ENCODE results near the gene NOTCH2. TPM values are rescaled to one million over a fixed set of nuclear protein-coding genes. Genes with fewer than 3 reads are reported as not detected.

NOTCH2 gene
- total and polyA plus RNA-seq, 7 experiments from 2014 or later = 25.4 to 143 (median 71.0) TPM

- H3K27ac ChIP-seq (ENCODE audit: low read depth, low read length) = no peak overlapping the region
- no peak for ATAC-seq
- Mint-ChIP-seq H3K4me3 (no peak overlapping the region), H3K27me3 (no peaks in the 10 kb centered on the region), H3K27ac (peak overlapping the region in 4 of 9 donors; percentile 19 to 58 (median 32)), H3K9me3 (no peaks in the 10 kb centered on the region), H3K36me3 (peaks cover 35 to 87% (median 84%) of the 10 kb centered on the region in 5 donors), H3K4me1 (no peaks in the 10 kb centered on the region)
- no peaks in the 10 kb centered on the region for H3K9me3 ChIP-seq (ENCODE audit: control insufficient read depth in 2 of 3, low read length in 3 of 3)
- no peak for DNase-seq
- no peaks in the 10 kb centered on the region for H3K27me3 ChIP-seq (ENCODE audit: control insufficient read depth in 2 of 2, insufficient read depth in 2 of 2, low read length in 2 of 2)
- H3K36me3 ChIP-seq (ENCODE audit: control insufficient read depth in 2 of 3, insufficient read depth in 3 of 3, low read length in 3 of 3) = peaks cover 11 to 77% (median 12%) of the 10 kb centered on the region in 3 experiments
- ChIA-PET POLR2A (no interaction called here), CTCF (interaction anchor here (0.8 kb wide), 1 partner anchor 10 kb away, joined by 3 read pairs; no protein-coding TSS in a partner anchor)
- no peak overlapping the region for H3K4me3 ChIP-seq (ENCODE audit: low read length)
- intact Hi-C loops (cut with micrococcal nuclease) = no loop called here
- H3K4me1 ChIP-seq (ENCODE audit: control insufficient read depth in 2 of 2, insufficient read depth in 2 of 2, low read length in 2 of 2) = no peaks in the 10 kb centered on the region
Measured at GRCh38 chr1:119917304-119918055, 152.0 kb downstream of the NOTCH2 start.

GRCh38 chr1:119915517-119915916, 153.9 kb downstream of the NOTCH2 start:
- intact Hi-C loops (cut with micrococcal nuclease) = no loop called here
- peaks cover 26 to 79% (median 67%) of the 10 kb centered on the region in 5 donors for H3K36me3 Mint-ChIP-seq

GRCh38 chr1:119914071-119914470, 155.4 kb downstream of the NOTCH2 start:
- H3K27me3 Mint-ChIP-seq = no peaks in the 10 kb centered on the region
- Histone ChIP-seq H3K4me1 (ENCODE audit: control insufficient read depth in 2 of 2, insufficient read depth in 2 of 2, low read length in 2 of 2) (no peaks in the 10 kb centered on the region), H3K4me3 (ENCODE audit: low read length) (no peak overlapping the region), H3K27me3 (ENCODE audit: control insufficient read depth in 2 of 2, insufficient read depth in 2 of 2, low read length in 2 of 2) (no peaks in the 10 kb centered on the region), H3K27ac (ENCODE audit: low read depth, low read length) (no peak overlapping the region), H3K9me3 (ENCODE audit: control insufficient read depth in 2 of 3, low read length in 3 of 3) (no peaks in the 10 kb centered on the region), H3K36me3 (ENCODE audit: control insufficient read depth in 2 of 3, insufficient read depth in 3 of 3, low read length in 3 of 3) (peaks cover 6 to 44% (median 12%) of the 10 kb centered on the region in 3 experiments)
- DNase-seq (no peak), ATAC-seq (no peak)
- POLR2A ChIA-PET = no interaction called here
- intact Hi-C loops (cut with micrococcal nuclease) = no loop called here
- H3K36me3 Mint-ChIP-seq = peaks cover 24 to 66% (median 58%) of the 10 kb centered on the region in 5 donors
- H3K4me3 Mint-ChIP-seq = no peak overlapping the region
- H3K4me1 Mint-ChIP-seq = peaks cover 0 to 6% (median 0%) of the 10 kb centered on the region in 7 donors
- H3K9me3 Mint-ChIP-seq = no peaks in the 10 kb centered on the region
- CTCF ChIA-PET = no interaction called here
- peak overlapping the region in 1 of 9 donors; percentile 20 for H3K27ac Mint-ChIP-seq

More at GRCh38 chr1:119915517-119915916, 153.9 kb downstream of the NOTCH2 start:
- ChIA-PET POLR2A (no interaction called here), CTCF (no interaction called here)
- ATAC-seq = peak; percentile 16
- Mint-ChIP-seq H3K9me3 (no peaks in the 10 kb centered on the region), H3K4me3 (no peak overlapping the region), H3K4me1 (peaks cover 0 to 4% (median 0%) of the 10 kb centered on the region in 7 donors), H3K27me3 (no peaks in the 10 kb centered on the region), H3K27ac (no peak overlapping the region)
- DNase-seq = no peak
- H3K9me3 ChIP-seq (ENCODE audit: control insufficient read depth in 2 of 3, low read length in 3 of 3) = no peaks in the 10 kb centered on the region
- peaks cover 6 to 57% (median 12%) of the 10 kb centered on the region in 3 experiments for H3K36me3 ChIP-seq (ENCODE audit: control insufficient read depth in 2 of 3, insufficient read depth in 3 of 3, low read length in 3 of 3)
- no peaks in the 10 kb centered on the region for H3K27me3 ChIP-seq (ENCODE audit: control insufficient read depth in 2 of 2, insufficient read depth in 2 of 2, low read length in 2 of 2)
- H3K27ac ChIP-seq (ENCODE audit: low read depth, low read length) = no peak overlapping the region
- H3K4me3 ChIP-seq (ENCODE audit: low read length) = no peak overlapping the region
- no peaks in the 10 kb centered on the region for H3K4me1 ChIP-seq (ENCODE audit: control insufficient read depth in 2 of 2, insufficient read depth in 2 of 2, low read length in 2 of 2)

GRCh38 chr1:119912963-119913362, 156.5 kb downstream of the NOTCH2 start:
- no peaks in the 10 kb centered on the region for H3K27me3 ChIP-seq (ENCODE audit: control insufficient read depth in 2 of 2, insufficient read depth in 2 of 2, low read length in 2 of 2)
- H3K4me3 ChIP-seq (ENCODE audit: low read length) = no peak overlapping the region
- H3K4me1 ChIP-seq (ENCODE audit: control insufficient read depth in 2 of 2, insufficient read depth in 2 of 2, low read length in 2 of 2) = no peaks in the 10 kb centered on the region
- CTCF ChIA-PET = no interaction called here
- no peaks in the 10 kb centered on the region for H3K9me3 ChIP-seq (ENCODE audit: control insufficient read depth in 2 of 3, low read length in 3 of 3)
- ATAC-seq = no peak
- peaks cover 6 to 33% (median 12%) of the 10 kb centered on the region in 3 experiments for H3K36me3 ChIP-seq (ENCODE audit: control insufficient read depth in 2 of 3, insufficient read depth in 3 of 3, low read length in 3 of 3)
- H3K27ac ChIP-seq (ENCODE audit: low read depth, low read length) = no peak overlapping the region
- H3K27me3 Mint-ChIP-seq = no peaks in the 10 kb centered on the region
- no peak overlapping the region for H3K4me3 Mint-ChIP-seq
- POLR2A ChIA-PET = no interaction called here
- no peak overlapping the region for H3K27ac Mint-ChIP-seq
- H3K4me1 Mint-ChIP-seq = peaks cover 0 to 6% (median 0%) of the 10 kb centered on the region in 7 donors
- no peaks in the 10 kb centered on the region for H3K9me3 Mint-ChIP-seq
- no peak for DNase-seq
- intact Hi-C loops (cut with micrococcal nuclease) = no loop called here
- H3K36me3 Mint-ChIP-seq = peaks cover 19 to 57% (median 49%) of the 10 kb centered on the region in 5 donors

- H3K27ac ChIP-seq (ENCODE audit: low read depth, low read length) = no peak overlapping the region
- no peaks in the 10 kb centered on the region for H3K27me3 ChIP-seq (ENCODE audit: control insufficient read depth in 2 of 2, insufficient read depth in 2 of 2, low read length in 2 of 2)
- H3K36me3 ChIP-seq (ENCODE audit: control insufficient read depth in 2 of 3, insufficient read depth in 3 of 3, low read length in 3 of 3) = peaks cover 6 to 21% (median 7%) of the 10 kb centered on the region in 3 experiments
- H3K27ac Mint-ChIP-seq = no peak overlapping the region
- no peaks in the 10 kb centered on the region for H3K9me3 ChIP-seq (ENCODE audit: control insufficient read depth in 2 of 3, low read length in 3 of 3)
- no peaks in the 10 kb centered on the region for H3K4me1 ChIP-seq (ENCODE audit: control insufficient read depth in 2 of 2, insufficient read depth in 2 of 2, low read length in 2 of 2)
- no peak overlapping the region for H3K4me3 ChIP-seq (ENCODE audit: low read length)
- ChIA-PET POLR2A (no interaction called here), CTCF (no interaction called here)
- DNase-seq (no peak), ATAC-seq (no peak)
- no peaks in the 10 kb centered on the region for H3K9me3 Mint-ChIP-seq
- H3K36me3 Mint-ChIP-seq = peaks cover 19 to 46% (median 45%) of the 10 kb centered on the region in 5 donors
- H3K27me3 Mint-ChIP-seq = peaks cover 0 to under 1% (median 0%) of the 10 kb centered on the region in 5 donors
- no peak overlapping the region for H3K4me3 Mint-ChIP-seq
- intact Hi-C loops (cut with micrococcal nuclease) = no loop called here
- peaks cover 0 to 6% (median 0%) of the 10 kb centered on the region in 7 donors for H3K4me1 Mint-ChIP-seq
Measured at GRCh38 chr1:119911775-119912174, 157.7 kb downstream of the NOTCH2 start.

- Mint-ChIP-seq H3K36me3 (peaks cover 16 to 41% (median 38%) of the 10 kb centered on the region in 5 donors), H3K27ac (no peak overlapping the region), H3K27me3 (peaks cover 0 to 9% (median 3%) of the 10 kb centered on the region in 5 donors), H3K4me3 (no peak overlapping the region), H3K4me1 (peaks cover 0 to 6% (median 0%) of the 10 kb centered on the region in 7 donors), H3K9me3 (peaks cover 0 to 6% (median 5%) of the 10 kb centered on the region in 11 donors)
- no peak overlapping the region for H3K4me3 ChIP-seq (ENCODE audit: low read length)
- DNase-seq (no peak), ATAC-seq (no peak)
- H3K27me3 ChIP-seq (ENCODE audit: control insufficient read depth in 2 of 2, insufficient read depth in 2 of 2, low read length in 2 of 2) = no peaks in the 10 kb centered on the region
- ChIA-PET CTCF (no interaction called here), POLR2A (no interaction called here)
- intact Hi-C loops (cut with micrococcal nuclease) = no loop called here
- peaks cover 6 to 10% (median 6%) of the 10 kb centered on the region in 3 experiments for H3K36me3 ChIP-seq (ENCODE audit: control insufficient read depth in 2 of 3, insufficient read depth in 3 of 3, low read length in 3 of 3)
- no peaks in the 10 kb centered on the region for H3K9me3 ChIP-seq (ENCODE audit: control insufficient read depth in 2 of 3, low read length in 3 of 3)
- H3K4me1 ChIP-seq (ENCODE audit: control insufficient read depth in 2 of 2, insufficient read depth in 2 of 2, low read length in 2 of 2) = no peaks in the 10 kb centered on the region
- no peak overlapping the region for H3K27ac ChIP-seq (ENCODE audit: low read depth, low read length)
Measured at GRCh38 chr1:119910618-119911017, 158.8 kb downstream of the NOTCH2 start.

Measured in naive thymus-derived CD4-positive, alpha-beta T cell (primary cell).